NCI-H748 (cell line): ENCODE data around the gene C1QC.

ENCODE experiments used
- DNase-seq: peaks from one replicate; lab custom pipeline; 2025; ENCODE audit not compliant: unreplicated experiment; lab: John Stamatoyannopoulos, UW

Gene C1QC

DNA sequence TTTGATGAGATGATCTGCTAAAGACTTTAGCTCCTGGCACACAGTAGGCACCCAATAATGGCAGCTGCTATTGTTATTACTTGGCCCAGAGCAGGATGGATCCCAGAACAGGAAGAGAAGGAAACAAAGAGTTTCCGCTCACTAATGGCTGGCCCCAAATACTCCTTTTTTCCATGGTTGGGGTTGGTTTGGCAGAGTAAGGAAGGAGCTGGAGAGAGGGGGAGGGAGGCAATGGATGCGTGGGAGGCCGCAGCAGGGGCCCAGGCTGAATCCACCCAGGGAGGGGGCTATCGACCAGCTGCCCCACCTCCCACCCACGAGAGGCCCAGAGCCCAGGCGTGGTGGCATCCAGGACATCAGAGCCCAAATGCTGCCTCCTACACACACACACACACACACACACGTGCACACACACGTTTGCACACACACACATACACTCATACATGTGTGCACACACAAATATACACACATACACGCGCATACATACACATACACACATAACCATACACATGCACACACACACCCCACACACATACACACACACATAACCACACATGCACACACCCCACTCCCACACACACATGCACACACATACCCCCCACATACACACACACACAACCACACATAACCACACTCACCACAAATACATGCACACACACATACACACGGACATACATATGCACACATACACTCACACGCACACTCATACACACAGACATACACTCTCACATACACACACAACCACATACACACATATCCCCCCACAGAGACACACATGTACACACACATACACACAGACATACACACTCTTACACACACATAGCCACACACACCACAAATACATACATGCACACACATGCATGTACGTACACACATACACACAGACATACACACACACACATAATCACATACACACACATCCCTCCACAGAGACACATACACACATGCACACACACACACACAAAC, 34.8 kb downstream of the C1QC start:
- DNase-seq: no peak

DNA sequence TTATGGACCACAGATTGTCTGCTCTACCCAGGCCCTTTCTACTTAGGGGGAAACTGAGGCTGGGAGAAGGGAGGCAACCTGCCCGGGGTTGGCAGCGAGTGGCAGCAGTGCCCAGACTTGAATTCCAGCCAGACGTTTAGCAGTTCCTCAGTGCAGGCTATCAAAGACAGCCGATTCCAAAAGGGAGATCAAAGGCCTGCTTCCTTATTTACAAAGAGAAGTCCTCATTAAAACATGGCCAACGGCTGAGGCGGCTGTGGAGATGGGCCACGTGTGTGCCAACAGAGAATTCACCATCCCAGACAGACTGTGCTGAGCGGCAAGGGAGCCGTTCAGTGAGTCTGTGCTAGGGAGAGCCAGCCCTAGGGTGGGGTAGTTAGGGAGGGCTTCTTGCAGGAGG, 37.3 kb downstream of the C1QC start:
- no peak for DNase-seq

DNA sequence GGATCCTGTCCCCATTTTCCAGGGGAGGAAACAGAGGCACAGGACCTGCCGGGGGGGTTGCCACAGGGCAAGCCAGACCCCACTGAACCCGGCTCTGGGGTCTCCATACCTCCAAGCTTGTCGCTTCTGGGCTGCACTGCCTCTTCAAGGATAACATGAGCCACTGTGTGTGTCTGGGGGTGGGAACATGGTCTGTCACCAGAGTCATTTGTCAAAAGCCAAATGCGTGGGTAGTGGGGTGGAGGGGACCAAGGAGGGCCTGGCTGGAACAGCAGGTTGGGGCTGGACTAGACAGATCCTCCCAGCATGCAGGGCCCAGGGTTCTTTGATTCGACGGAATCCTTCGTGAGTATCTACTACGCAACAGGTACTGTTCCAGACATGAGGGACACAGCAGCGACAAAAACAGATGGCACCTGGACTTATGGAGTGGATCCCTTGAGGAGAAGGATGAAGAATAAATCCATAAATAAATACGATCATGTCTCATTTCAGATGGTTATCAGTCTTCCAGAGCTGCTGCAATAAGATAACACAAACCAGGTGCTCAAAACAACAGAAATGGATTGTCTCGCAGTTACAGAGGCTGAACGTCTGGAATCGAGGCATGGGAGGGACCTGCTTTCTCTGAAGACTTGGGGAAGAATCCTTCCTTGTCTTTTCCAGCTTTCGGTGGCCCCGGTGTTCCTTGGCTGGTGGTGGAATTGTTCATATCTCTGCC, 38.3 kb downstream of the C1QC start:
- no peak for DNase-seq

DNA sequence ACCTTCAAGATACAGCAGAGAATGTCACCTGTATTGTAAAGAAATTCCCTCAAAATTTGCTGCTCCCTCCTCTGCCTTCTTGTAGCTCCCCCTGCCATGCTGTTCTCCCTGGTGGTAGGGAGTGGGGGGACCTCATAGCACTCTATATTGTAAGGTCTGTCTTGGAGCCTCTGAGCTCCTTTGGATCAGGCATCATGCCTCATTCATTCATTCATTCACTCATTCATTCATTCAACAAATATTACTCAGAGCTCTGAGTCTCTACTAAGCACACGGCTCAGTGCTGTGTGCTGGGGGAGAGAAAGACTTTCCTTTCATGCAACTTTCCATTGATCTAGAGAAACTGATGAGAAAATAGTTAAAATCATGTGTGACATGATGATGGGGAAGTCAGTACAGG, 40.1 kb downstream of the C1QC start:
- no peak for DNase-seq

DNA sequence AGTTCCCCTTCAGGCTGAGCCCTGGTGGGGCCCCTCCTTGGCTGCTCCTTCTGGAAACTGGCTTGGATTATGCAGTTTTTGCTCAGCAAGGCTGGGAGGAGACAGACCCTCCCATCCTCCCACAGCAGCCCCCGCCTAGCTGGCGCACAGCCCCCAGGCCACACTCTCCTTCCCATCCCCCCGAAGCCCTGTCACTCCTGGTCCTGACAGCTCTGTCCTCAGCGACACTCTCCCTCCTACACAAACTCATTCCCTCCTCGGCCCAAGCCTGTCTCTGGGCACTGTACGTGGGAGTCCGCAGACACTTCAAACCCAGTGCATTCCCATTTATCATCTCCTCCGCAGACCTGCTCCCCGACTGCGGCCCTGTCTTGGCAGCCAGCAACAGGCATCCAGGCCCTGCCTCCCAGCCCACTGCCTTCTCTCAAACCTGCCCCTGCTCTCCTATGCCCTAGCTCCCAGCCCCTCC, 42.2 kb downstream of the C1QC start:
- no peak for DNase-seq

DNA sequence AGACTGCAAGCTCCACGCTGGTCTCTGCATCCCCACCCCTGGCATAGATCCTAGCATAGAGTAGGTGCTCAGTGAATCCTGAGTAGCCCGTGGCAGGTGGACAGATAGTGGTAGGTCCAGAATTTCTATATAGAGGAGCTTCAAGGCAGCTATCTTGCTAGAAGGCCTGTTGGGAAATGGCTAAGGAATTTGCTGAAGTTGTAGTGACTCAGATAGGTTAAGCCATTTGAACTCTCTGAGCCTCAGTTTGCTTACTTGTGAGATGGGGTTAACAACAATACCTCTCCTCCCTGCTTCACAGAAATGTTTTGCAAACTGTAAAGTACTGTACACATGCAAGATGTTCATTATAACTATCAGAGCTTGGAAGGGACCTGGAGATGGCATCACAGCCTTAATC, 43.8 kb downstream of the C1QC start:
- DNase-seq: no peak

DNA sequence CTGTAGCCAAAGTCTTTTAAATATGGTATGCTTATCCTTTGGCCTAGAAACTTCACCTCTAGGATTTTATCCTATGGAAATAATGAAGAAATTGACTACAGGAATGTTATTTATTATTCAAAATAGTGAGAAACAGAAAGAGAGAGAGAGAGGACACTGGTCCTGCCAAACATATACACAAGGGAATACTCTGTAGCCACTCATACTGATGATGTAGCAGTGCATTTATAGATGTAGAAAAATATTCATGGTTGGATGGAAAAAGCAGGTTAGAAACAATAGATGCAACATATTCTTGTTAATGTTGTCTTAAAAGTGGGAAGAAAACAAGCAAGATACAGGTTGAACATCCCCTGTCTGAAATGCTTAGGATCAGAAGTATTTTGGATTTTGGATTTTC, 45.0 kb downstream of the C1QC start:
- no peak for DNase-seq

DNA sequence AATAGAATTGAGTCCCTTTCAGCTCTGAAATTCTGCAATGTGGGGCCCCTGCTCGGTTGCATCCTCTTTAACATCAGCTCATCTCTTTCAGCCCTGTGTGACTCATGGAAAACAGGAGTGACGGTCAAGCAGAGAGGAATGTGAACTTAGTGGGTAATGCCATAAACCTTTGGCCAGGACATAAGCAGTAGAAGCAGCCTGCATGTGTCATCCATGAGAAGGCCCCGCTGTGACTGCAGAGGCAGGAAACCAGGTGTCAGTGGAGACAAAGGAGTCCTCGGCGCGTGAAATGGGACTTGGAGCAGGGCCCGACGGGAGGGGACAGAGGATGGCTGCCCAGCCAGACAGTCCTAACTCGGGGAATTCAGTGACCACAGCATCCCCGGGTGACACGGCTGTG, 46.1 kb downstream of the C1QC start:
- peak; percentile 61 for DNase-seq

DNA sequence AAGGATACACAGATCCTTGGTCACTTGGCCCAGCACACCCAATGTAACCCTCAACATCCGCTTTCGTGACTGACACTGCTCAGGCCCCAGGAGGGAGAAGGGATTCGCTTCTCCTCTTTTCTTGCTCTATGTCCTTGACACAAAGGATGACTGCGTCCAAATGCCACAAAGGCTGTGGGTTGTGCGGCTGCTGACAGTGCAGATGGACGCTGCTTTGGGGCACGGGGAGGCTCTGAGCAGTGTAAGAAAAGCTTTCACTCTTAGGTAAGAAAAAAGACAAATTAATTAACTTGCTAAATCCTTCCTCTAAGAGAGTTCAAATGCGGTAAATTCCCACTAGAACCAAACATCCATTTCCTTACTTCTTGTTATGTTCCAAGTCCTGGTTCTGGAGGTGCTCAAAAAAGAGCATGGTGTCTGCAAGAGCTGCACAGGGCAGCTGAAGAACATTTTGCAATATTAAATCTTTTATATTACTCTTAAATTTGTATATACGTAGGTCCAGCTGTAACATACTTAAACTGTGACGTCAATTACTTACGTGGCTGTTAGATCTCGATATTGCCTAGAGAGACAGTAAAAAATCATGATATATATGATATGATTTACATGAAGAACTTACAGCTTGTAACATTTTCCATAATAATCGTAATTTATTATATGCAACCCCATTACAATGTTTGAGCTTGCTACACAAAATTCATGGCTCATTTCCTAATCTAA, 47.8 kb downstream of the C1QC start:
- DNase-seq: no peak

DNA sequence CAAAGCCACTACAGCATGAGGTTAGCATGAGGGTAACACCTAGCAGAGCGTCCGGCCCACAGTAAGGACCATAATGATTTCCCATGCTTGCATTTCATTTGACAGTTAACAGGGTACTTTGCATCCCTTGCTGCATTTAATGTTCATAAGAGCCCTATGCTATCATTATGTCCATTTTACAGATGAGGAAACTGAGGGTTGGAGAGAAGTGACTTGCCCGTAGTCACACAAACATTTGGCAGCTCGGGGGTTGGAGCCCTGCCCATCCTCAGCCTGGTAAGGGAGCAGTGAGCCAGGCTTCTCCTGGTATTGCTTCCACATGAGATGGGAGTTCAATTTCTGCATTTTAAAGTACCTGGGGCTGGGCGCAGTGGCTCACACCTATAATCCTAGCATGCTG, 50.7 kb downstream of the C1QC start:
- no peak for DNase-seq

DNA sequence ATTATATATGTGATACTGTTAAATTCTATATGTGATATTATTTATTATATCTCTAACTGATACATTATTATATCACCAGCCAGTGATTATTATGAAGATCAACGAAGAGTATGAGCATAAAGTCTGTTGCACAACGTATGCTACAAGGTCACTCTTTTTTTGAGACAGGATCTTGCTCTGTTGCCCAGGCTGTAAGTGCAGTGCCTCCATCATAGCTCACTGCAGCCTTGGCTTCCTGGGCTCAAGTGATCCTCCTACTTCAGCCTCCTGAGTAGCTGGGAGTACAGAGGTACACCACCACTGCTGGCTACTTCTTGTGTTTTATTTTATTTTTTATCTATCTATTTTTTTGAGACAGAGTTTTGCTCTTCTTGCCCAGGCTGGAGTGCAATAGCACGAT, 53.2 kb downstream of the C1QC start:
- no peak for DNase-seq
